Breast epithelium (tissue), 3 donors: ENCODE data around the gene CST6.

ENCODE experiments used
- POLR2AphosphoS5 ChIP-seq, 3 donors: sonication (generic); formaldehyde crosslinking; IDR thresholded peaks; one replicate each; pipeline ENCODE4 v1.6.1; 2017; ENCODE audit warnings: antibody characterized with exemption in 3 of 3
- TF ChIP-seq, protein P1 (sequence below), 3 donors: fragments of 450-650 bp; IDR thresholded peaks; one replicate each; pipeline ENCODE4 v1.5.1; 2016 to 2017; ENCODE audit warnings: antibody characterized with exemption in 3 of 3, mild to moderate bottlenecking in 3 of 3, moderate library complexity in 3 of 3

DNA sequence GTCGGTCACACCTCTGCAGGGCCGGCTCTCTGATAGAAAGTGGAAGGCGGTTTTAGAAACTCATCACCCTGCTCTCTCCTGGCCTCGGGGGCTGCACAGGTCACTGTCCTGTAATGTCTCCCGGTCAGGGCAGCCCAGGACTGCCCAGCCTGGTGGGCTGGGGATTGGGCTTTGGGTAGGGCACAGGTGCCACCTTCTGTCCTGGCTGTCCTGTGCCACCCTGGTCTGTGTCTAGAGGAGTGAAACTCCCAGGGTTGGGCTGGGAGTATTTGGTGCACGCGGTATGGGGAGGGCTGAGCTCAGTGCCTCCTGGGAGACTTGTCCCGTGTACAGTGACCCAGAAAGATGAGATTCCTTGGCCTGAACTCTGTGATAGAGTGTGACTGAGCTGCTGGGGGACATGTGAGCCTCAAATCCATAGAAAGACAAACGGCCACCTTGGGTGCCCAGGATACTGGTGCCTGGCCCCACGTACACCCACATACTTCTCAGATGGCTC, 32.5 kb upstream of the CST6 start:
- TF ChIP-seq, protein P1, sequence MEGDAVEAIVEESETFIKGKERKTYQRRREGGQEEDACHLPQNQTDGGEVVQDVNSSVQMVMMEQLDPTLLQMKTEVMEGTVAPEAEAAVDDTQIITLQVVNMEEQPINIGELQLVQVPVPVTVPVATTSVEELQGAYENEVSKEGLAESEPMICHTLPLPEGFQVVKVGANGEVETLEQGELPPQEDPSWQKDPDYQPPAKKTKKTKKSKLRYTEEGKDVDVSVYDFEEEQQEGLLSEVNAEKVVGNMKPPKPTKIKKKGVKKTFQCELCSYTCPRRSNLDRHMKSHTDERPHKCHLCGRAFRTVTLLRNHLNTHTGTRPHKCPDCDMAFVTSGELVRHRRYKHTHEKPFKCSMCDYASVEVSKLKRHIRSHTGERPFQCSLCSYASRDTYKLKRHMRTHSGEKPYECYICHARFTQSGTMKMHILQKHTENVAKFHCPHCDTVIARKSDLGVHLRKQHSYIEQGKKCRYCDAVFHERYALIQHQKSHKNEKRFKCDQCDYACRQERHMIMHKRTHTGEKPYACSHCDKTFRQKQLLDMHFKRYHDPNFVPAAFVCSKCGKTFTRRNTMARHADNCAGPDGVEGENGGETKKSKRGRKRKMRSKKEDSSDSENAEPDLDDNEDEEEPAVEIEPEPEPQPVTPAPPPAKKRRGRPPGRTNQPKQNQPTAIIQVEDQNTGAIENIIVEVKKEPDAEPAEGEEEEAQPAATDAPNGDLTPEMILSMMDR (IDR thresholded peaks at IDR 0.05): no peak
- TF ChIP-seq POLR2AphosphoS5 (IDR thresholded peaks at IDR 0.05): no peak
